ENCODE data around the gene RAP1B. TPM values are rescaled to one million over a fixed set of nuclear protein-coding genes. Genes with fewer than 3 reads are reported as not detected.

RAP1B gene
- total RNA-seq, 2 experiments from 2014 or later: 278 to 289 TPM

- CTCF ChIA-PET: interaction anchor here (0.6 kb wide), 1 partner anchor 1269 kb away, joined by 3 read pairs; no protein-coding TSS in a partner anchor
- POLR2A ChIA-PET: no interaction called here
Observed at GRCh38 chr12:68624933-68625332, 14.2 kb downstream of the RAP1B start.

GRCh38 chr12:68627673-68628319 is 17.1 kb downstream of the RAP1B start:
- POLR2A ChIA-PET: no interaction called here
- CTCF ChIA-PET: no interaction called here

- ChIA-PET CTCF (no interaction called here), POLR2A (no interaction called here)
Observed at GRCh38 chr12:68628698-68629097, 18.0 kb downstream of the RAP1B start.

GRCh38 chr12:68630050-68630449 is 19.4 kb downstream of the RAP1B start:
- ChIA-PET CTCF (no interaction called here), POLR2A (no interaction called here)

- CTCF ChIA-PET: no interaction called here
- POLR2A ChIA-PET: no interaction called here
Observed at GRCh38 chr12:68630598-68630997, 19.9 kb downstream of the RAP1B start.

- ChIA-PET POLR2A (no interaction called here), CTCF (no interaction called here)
Observed at GRCh38 chr12:68631227-68631626, 20.5 kb downstream of the RAP1B start.

- CTCF ChIA-PET: no interaction called here
- POLR2A ChIA-PET: no interaction called here
Observed at GRCh38 chr12:68632486-68632885, 21.8 kb downstream of the RAP1B start.

- POLR2A ChIA-PET: no interaction called here
- CTCF ChIA-PET: interaction anchor here (0.9 kb wide), 1 partner anchor 18 kb away, joined by 3 read pairs; no protein-coding TSS in a partner anchor
Observed at GRCh38 chr12:68633614-68634558, 23.2 kb downstream of the RAP1B start.

- ChIA-PET CTCF (interaction anchor here (0.9 kb wide), 1 partner anchor 13 kb away, joined by 3 read pairs; no protein-coding TSS in a partner anchor), POLR2A (no interaction called here)
Observed at GRCh38 chr12:68636268-68636667, 25.6 kb downstream of the RAP1B start.

- ChIA-PET POLR2A (interaction anchor here (0.7 to 1.0 kb wide), 3 partner anchors 25 to 284 kb away, joined by 3 to 8 read pairs (median 7); partner anchors contain the start of gene RAP1B), CTCF (interaction anchor here (0.6 kb wide), 2 partner anchors 8 to 326 kb away, joined by 3 to 6 read pairs; no protein-coding TSS in a partner anchor)
Observed at GRCh38 chr12:68637439-68637838, 26.7 kb downstream of the RAP1B start.

GRCh38 chr12:68638171-68638570 is 27.5 kb downstream of the RAP1B start:
- POLR2A ChIA-PET: interaction anchor here (0.7 to 1.0 kb wide), 2 partner anchors 24 to 28 kb away, joined by 3 to 8 read pairs; partner anchors contain the start of gene RAP1B

GRCh38 chr12:68638721-68639395 is 28.2 kb downstream of the RAP1B start:
- ChIA-PET POLR2A (no interaction called here), CTCF (no interaction called here)

More at GRCh38 chr12:68638171-68638570, 27.5 kb downstream of the RAP1B start:
- CTCF ChIA-PET: interaction anchor here (0.6 kb wide), 1 partner anchor 8 kb away, joined by 3 read pairs; no protein-coding TSS in a partner anchor

GRCh38 chr12:68639396-68639767 is 28.7 kb downstream of the RAP1B start:
- ChIA-PET CTCF (no interaction called here), POLR2A (no interaction called here)

GRCh38 chr12:68641138-68641537 is 30.4 kb downstream of the RAP1B start:
- ChIA-PET CTCF (no interaction called here), POLR2A (interaction anchor here (0.6 to 1.1 kb wide), 3 partner anchors 23 to 276 kb away, joined by 3 to 6 read pairs (median 3); no protein-coding TSS in a partner anchor)

GRCh38 chr12:68646484-68646883 is 35.8 kb downstream of the RAP1B start:
- CTCF ChIA-PET: interaction anchor here (1.5 kb wide), 1 partner anchor 288 kb away, joined by 3 read pairs; no protein-coding TSS in a partner anchor
- POLR2A ChIA-PET: interaction anchor here (0.5 kb wide), 1 partner anchor 51 kb away, joined by 4 read pairs; no protein-coding TSS in a partner anchor

- ChIA-PET POLR2A (no interaction called here), CTCF (interaction anchor here (0.6 kb wide), 1 partner anchor 171 kb away, joined by 3 read pairs; no protein-coding TSS in a partner anchor)
Observed at GRCh38 chr12:68647507-68647906, 36.8 kb downstream of the RAP1B start.

GRCh38 chr12:68648179-68648578 is 37.5 kb downstream of the RAP1B start:
- POLR2A ChIA-PET: no interaction called here
- CTCF ChIA-PET: no interaction called here

GRCh38 chr12:68665016-68665569 is 54.4 kb downstream of the RAP1B start:
- CTCF ChIA-PET: no interaction called here
- POLR2A ChIA-PET: no interaction called here

- CTCF ChIA-PET: no interaction called here
- POLR2A ChIA-PET: no interaction called here
Observed at GRCh38 chr12:68667291-68667690, 56.6 kb downstream of the RAP1B start.

- POLR2A ChIA-PET: no interaction called here
- CTCF ChIA-PET: no interaction called here
Observed at GRCh38 chr12:68667896-68668295, 57.2 kb downstream of the RAP1B start.
